Lower leg skin (tissue), 4 donors: ENCODE measurements around the gene IGF2. TPM values are rescaled to one million over a fixed set of nuclear protein-coding genes. Genes with fewer than 3 reads are reported as not detected.

ENCODE experiments used
- DNase-seq, 2 donors: peaks; one replicate each; pipeline ENCODE4 v3.0.0-alpha.2; 2019; ENCODE audit warnings: low spot score in 2 of 2
- H3K4me3 ChIP-seq: fragments of 200-600 bp; sonication (generic); 2 replicates; pipeline ENCODE4 v1.5.1; 2017; ENCODE audit warnings: mild to moderate bottlenecking, low read depth; ENCODE audit not compliant: poor library complexity, severe bottlenecking
- CTCF ChIP-seq, 3 donors: fragments of 450-650 bp; IDR thresholded peaks; one replicate each; pipeline ENCODE4 v1.5.1; 2016; ENCODE audit warnings: antibody characterized with exemption in 3 of 3, mild to moderate bottlenecking in 3 of 3, moderate library complexity in 2 of 3
- POLR2A ChIP-seq, 2 donors: fragments of 450-650 bp; IDR thresholded peaks; one replicate each; pipeline ENCODE4 v1.6.1; 2016 to 2017; ENCODE audit warnings: antibody characterized with exemption in 2 of 2, mild to moderate bottlenecking in 1 of 2, moderate library complexity in 1 of 2
- WGBS, 2 donors: methylation state at CpG; one replicate each; pipeline ENCODE4 v1.1.5; 2018; 5-methylcytosine and 5-hydroxymethylcytosine counted together
- intact Hi-C: fragments of 100-400 bp; cut with DNase I; formaldehyde crosslinking; loops from one replicate; pipeline ENCODE4 v1.15.0; 2023; ENCODE audit warnings: low total_unique reads
- total RNA-seq, 4 donors: library from RNA; depleted of rRNA; stranded (reverse); fragments of >200 nt; gene quantifications; one replicate each; pipeline ENCODE4 v1.1.0, GENCODE V29; 2016

Gene IGF2
- total RNA-seq, 4 donors from 2014 or later: 4.5 to 14.7 (median 6.0) TPM

DNA sequence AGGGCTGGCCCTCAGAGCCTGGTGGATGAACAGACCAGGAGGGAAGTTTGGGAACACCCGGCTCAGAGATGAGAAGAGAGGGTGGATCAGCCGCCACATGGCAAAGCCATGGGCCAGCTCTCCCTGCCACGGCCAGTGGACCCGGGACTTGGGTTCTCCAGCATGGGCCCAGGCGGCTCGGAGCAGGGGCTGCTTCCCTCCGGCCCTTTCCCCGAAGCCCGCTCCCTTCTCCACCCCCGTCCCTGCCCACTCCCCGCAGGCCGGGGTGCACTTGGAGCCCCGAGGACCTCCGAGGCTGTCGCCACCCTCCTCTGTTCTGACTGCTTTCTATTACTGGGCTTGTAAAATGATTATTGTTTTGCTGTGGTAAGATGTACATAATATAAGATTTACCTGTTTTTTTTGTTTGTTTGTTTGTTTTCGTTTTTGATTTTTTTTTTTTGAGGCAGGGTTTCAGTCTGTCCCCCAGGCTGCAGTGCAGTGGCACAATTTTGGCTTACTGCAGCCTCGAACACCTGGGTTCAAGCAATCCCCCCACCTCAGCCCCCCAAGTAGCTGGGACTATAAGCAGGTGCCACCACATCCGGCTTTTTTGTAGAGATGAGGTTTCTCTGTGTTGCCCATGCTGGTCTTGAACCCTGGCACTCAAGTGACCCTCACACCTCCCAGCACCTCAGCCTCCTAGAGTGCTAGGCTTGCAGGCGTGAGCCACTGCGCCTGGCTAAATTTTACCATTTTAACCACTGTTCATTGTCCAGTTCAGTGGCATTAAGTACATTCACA, 43.7 kb upstream of the IGF2 start:
- no peak for DNase-seq
- H3K4me3 ChIP-seq: no peak overlapping the region
- WGBS, 2 donors: 77 to 79% methylated on average over 20 of the region's 20 CpGs
- TF ChIP-seq POLR2A (IDR thresholded peaks at IDR 0.05) (no peak), CTCF (IDR thresholded peaks at IDR 0.05) (no peak)
- intact Hi-C loops: loop anchor here (5.0 kb wide), 1 partner anchor 114 kb away; no protein-coding TSS in a partner anchor

- H3K4me3 ChIP-seq: no peak overlapping the region
- DNase-seq: no peak
- intact Hi-C loops: loop anchor here (5.0 kb wide), 1 partner anchor 115 kb away; no protein-coding TSS in a partner anchor
- WGBS, 2 donors: 69 to 81% methylated on average over 16 of the region's 18 CpGs
- TF ChIP-seq POLR2A (IDR thresholded peaks at IDR 0.05) (no peak), CTCF (IDR thresholded peaks at IDR 0.05) (no peak)
Measured at GRCh38 chr11:2182075-2182474, 42.9 kb upstream of the IGF2 start.

- TF ChIP-seq CTCF (IDR thresholded peaks at IDR 0.05): no peak
- TF ChIP-seq POLR2A (IDR thresholded peaks at IDR 0.05): no peak
- intact Hi-C loops: loop anchor here (5.0 kb wide), 1 partner anchor 116 kb away; no protein-coding TSS in a partner anchor
- no peak for DNase-seq
- no peak overlapping the region for H3K4me3 ChIP-seq
- WGBS, 2 donors: 57 to 65% methylated on average over 9 to 11 of the region's 11 CpGs
Measured at GRCh38 chr11:2180789-2181370, 41.7 kb upstream of the IGF2 start.

GRCh38 chr11:2180347-2180746, 41.2 kb upstream of the IGF2 start:
- no peak for DNase-seq
- intact Hi-C loops: loop anchor here (5.0 kb wide), 1 partner anchor 117 kb away; no protein-coding TSS in a partner anchor
- H3K4me3 ChIP-seq: no peak overlapping the region
- no peak for TF ChIP-seq POLR2A (IDR thresholded peaks at IDR 0.05)
- TF ChIP-seq CTCF (IDR thresholded peaks at IDR 0.05): no peak
- whole genome bisulfite sequencing, 2 donors: 72% methylated on average over 8 to 12 of the region's 15 CpGs

DNA sequence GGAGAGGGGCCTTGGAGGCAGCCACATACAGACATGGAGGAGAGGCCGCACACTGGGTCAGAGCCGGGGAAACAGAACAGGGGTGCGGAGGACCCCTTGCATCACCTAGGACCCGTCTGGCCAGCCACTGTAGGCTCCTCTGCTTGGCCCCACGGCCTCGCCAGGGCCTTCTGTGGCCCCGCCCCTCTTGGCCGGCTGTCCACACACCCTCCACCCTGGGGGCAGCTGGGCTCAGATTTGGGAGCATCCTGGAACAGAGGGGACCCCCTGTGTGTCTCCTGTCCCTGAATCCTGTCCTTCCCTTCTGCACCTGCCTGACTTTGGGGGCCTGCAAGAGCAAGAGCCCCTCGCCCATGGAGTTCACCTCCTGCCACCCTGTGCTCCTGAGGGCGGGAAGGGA, 40.3 kb upstream of the IGF2 start:
- no peak overlapping the region for H3K4me3 ChIP-seq
- 58 to 64% methylated on average over 7 of the region's 10 CpGs for WGBS, 2 donors
- no peak for DNase-seq
- no peak for TF ChIP-seq CTCF (IDR thresholded peaks at IDR 0.05)
- intact Hi-C loops: no loop called here
